GM11168 (cell line): ENCODE results near the gene C11orf16.
"Not testable (repeated sequence)": the region's sequence is repeated elsewhere in the genome, so short reads cannot be mapped to it uniquely, and the experiment has no call there.

ENCODE experiments used
- in situ Hi-C: fragments of 300-500 bp; cut with MboI; formaldehyde crosslinking; loops from one replicate; pipeline ENCODE4 v1.12.0; 2022; ENCODE audit warnings: low sequenced_read_pairs; ENCODE audit not compliant: unreplicated experiment

The C11orf16 gene

DNA sequence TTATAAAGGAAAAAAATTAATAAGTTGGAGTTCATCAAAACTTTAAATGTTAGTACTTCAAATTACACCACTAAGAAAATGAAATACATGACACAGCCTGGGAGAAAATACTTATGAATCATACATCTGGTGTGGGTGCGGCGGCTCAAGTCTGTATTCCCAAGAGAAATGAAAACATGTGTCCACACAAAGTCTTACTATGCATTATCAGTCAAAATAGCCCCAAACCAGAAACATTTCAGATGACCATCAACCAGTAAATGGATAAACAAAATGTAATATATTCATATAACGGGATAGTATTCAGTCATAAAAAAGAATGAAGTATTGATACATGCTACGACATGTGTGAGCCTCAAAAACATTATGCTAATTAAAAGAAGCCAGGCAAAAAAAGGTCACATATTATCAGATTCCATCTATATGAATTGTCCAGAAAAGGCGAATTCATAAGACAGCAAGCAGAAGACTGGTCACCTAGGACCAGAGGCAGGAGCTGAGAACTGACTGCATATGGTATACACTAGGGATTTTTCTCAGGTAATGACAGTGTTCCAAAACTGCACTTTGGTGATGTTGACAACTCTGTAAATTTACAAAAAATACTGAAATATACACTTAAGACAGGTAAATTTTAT is 27.1 kb downstream of the C11orf16 start:
- in situ Hi-C loops, result no loop called here

DNA sequence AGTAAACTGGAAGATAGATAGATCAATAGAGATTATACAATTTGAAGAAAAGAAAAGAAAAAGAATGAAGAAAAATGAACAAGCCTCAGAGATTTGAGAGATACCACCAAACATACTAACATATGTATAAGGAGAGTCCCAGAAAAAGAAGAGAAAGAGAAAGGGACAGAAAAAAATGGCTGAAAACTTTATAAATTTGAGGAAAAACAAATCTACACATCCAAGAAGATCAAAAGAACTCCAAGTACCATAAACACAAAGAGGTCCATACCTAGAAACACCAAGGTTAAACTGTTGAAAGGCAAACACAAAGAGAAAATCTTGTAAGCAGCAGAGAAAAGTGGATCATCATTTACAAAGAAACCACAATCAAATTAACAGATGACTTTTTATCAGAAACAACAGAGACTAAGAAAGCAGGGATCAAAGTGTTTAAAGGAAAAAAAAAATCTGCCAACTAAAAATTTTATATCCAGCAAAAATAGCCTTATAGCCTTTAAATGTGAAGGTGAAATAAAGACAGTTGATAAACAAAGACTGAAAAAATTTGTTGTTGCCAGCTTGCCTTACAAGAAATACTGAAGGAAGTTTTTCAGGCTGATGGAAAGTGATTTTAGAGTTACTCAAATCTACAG is 33.5 kb downstream of the C11orf16 start:
- in situ Hi-C loops, result no loop called here

GRCh38 chr11:8891185-8891584 is 41.6 kb downstream of the C11orf16 start:
- in situ Hi-C loops, result not testable (repeated sequence)

DNA sequence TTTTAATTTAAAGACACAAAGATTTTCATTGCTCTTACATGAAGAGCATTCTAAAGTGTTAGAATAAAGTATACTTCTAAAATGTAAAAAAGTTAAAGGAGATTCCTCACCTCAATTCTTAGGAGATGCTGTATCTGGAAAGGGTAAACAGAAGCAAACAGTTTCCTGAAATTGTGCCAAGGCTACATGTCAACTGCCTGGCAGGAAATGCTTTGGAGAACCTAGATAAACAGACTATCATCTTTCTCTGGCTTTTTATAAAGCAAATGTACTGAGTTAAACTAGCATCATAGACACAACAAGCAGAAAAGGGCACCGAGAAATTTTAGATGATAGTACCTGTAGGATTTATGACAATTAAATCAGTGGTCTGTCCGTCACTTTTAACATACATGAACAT is 46.4 kb downstream of the C11orf16 start:
- in situ Hi-C loops, result no loop called here

- in situ Hi-C loops, result not testable (repeated sequence)
Observed at GRCh38 chr11:8881585-8881984, 51.2 kb downstream of the C11orf16 start.

DNA sequence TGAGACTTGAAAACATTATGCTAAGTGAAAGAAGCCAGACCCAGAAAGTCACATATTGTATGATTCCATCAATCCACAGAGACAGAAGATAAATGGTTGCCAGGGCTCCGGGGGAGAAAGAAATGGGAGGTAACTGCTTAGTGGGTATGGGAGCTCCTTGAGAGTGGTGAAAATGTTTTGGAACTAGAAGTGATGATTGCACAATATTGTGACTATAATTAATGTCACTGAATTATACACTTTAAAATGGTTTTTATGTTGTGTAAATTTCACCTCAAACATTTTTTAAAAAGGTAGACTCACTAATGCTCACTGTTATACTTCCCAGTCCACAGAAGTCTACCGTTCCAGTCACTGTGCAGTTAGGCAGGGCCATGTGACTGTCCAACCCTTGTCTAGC is 54.0 kb downstream of the C11orf16 start:
- in situ Hi-C loops, result no loop called here

- in situ Hi-C loops, result no loop called here
Observed at GRCh38 chr11:8873741-8874405, 58.9 kb downstream of the C11orf16 start.

DNA sequence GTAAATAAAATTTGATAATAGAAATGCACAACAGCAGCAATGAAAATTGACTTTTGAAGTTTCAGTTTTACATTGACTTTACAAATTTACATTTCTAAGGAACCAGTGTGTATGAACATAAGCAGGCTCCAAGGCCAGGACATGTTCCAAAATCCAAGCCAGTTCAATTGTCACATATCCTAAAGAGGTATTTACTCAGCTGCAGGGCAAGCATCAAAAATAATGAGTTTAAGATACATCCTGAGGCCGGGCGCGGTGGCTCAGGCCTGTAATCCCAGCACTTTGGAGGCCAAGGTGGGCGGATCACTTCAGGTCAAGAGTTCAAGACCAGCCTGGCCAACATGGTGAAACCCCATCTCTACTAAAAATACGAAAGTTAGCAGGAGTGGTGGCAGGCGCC is 60.8 kb downstream of the C11orf16 start:
- in situ Hi-C loops, result no loop called here

GRCh38 chr11:8871171-8871775 is 61.5 kb downstream of the C11orf16 start:
- in situ Hi-C loops, result no loop called here

DNA sequence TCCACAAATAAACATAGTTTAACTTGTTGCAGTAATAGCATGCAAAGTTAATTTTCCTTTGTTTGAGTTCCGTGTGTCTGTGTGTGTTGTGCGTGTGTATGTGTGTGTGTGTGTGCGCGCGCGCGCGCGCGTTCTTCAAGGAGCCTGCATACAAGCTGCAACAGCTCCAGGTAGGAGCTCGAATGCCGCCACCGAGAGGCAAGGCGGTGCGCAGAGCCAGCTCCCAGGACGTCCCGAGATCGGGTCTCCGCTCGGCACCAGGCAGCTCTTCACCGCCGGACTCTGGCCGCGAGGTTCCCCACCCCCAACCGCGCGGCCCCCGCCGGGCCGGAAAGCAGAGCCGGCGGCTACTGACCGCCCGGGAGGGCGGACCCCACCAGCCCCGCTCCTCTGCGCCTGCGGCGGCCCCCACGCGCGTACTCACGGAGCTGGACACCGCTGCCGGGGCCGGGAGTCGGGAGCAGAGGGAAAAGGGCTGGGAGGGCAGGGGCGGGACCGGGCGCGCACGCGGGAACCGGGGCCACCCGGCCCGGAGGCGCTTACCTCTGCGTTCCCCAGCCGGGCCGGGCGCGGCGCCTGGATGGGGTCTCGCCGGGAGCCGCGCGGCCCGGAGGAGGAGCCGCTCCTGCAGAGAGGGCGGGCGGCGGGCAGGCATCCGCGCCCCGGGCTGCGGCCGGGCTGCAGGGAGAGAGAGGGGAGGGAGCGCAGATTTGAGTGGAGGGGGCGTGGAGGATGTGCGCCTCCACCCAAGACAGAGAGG is 62.2 kb downstream of the C11orf16 start:
- in situ Hi-C loops, result no loop called here
